CD4-positive, alpha-beta T cell (primary cell): Measurements from ENCODE around the gene GANC. TPM values are rescaled to one million over a fixed set of nuclear protein-coding genes. Genes with fewer than 3 reads are reported as not detected.

ENCODE experiments used
- ATAC-seq: fragments of 200-7000 bp; cut with Tn5 transposase; one replicate; pipeline ENCODE4 v1.10.0; 2022; ENCODE audit warnings: mild to moderate bottlenecking; ENCODE audit not compliant: poor library complexity
- CTCF ChIA-PET: fragments of 350-600 bp; sonication (Branson Sonifier 250); formaldehyde crosslinking; loops from one replicate; lab custom pipeline; 2021; ENCODE audit warnings: antibody characterized with exemption, inconsistent platforms; lab: Charles Lee
- POLR2A ChIA-PET: fragments of 350-600 bp; sonication (Branson Sonifier 250); formaldehyde crosslinking; loops from one replicate; lab custom pipeline; 2021; ENCODE audit warnings: antibody characterized with exemption, inconsistent platforms; lab: Charles Lee
- DNase-seq, 14 experiments: peaks; one replicate each; pipeline ENCODE4 v3.0.0-alpha.2; 2013 to 2020; ENCODE audit warnings: mixed read lengths in 2 of 14
- H3K27ac ChIP-seq, 2 donors: one replicate each; pipeline versions ENCODE4 v1.5.1 to v1.7.0; 2013; ENCODE audit warnings: low read length in 2 of 2, low read depth in 1 of 2, mild to moderate bottlenecking in 1 of 2
- H3K27me3 ChIP-seq, 2 experiments: 1 replicate in 1 of 2; 2 replicates in 1 of 2; pipeline versions ENCODE4 v1.6.1 to v1.7.0; 2013; ENCODE audit warnings: low read length in 2 of 2, control low read depth in 1 of 2, mild to moderate bottlenecking in 1 of 2, moderate library complexity in 1 of 2; ENCODE audit not compliant: insufficient read depth in 2 of 2, control insufficient read depth in 1 of 2
- H3K36me3 ChIP-seq: one replicate; pipeline ENCODE4 v1.6.1; 2013; ENCODE audit warnings: low read length, control low read depth; ENCODE audit not compliant: insufficient read depth
- H3K4me1 ChIP-seq: one replicate; pipeline ENCODE4 v1.6.1; 2013; ENCODE audit warnings: low read length, control low read depth; ENCODE audit not compliant: insufficient read depth
- H3K4me3 ChIP-seq: one replicate; pipeline ENCODE4 v1.5.1; 2013; ENCODE audit warnings: mild to moderate bottlenecking, low read length, moderate library complexity
- H3K9me3 ChIP-seq, 2 experiments: 1 replicate in 1 of 2; 2 replicates in 1 of 2; pipeline versions ENCODE4 v1.6.1 to v1.7.0; 2013; ENCODE audit warnings: low read length in 2 of 2, mild to moderate bottlenecking in 2 of 2, control low read depth in 1 of 2, moderate library complexity in 1 of 2; ENCODE audit not compliant: control insufficient read depth in 1 of 2, insufficient read depth in 1 of 2
- H3K27ac Mint-ChIP-seq: one replicate; pipeline ENCODE4 v1.8.0; 2020; ENCODE audit warnings: mixed read lengths
- H3K27me3 Mint-ChIP-seq: one replicate; pipeline ENCODE4 v1.8.0; 2021; ENCODE audit warnings: mixed read lengths
- H3K36me3 Mint-ChIP-seq: one replicate; pipeline ENCODE4 v1.8.0; 2021; ENCODE audit warnings: low read depth, mixed read lengths
- H3K4me1 Mint-ChIP-seq: one replicate; pipeline ENCODE4 v1.8.0; 2021; ENCODE audit warnings: low read depth, mixed read lengths
- H3K4me3 Mint-ChIP-seq: one replicate; pipeline ENCODE4 v1.8.0; 2020; ENCODE audit warnings: mild to moderate bottlenecking, mixed read lengths
- H3K9me3 Mint-ChIP-seq: one replicate; pipeline ENCODE4 v1.8.0; 2020; ENCODE audit warnings: mixed read lengths
- CTCF ChIP-seq: fragments of 200-600 bp; IDR thresholded peaks from one replicate; pipeline ENCODE4 v1.8.0; 2022; ENCODE audit warnings: antibody characterized with exemption, mild to moderate bottlenecking
- intact Hi-C, 2 experiments: fragments of 100-400 bp; cut with DNase I in 1 of 2; cut with micrococcal nuclease in 1 of 2; formaldehyde crosslinking; loops; one replicate each; pipeline versions ENCODE4 v1.15.1 to v1.9.0; 2023 to 2025; cut with DNase I, micrococcal nuclease
- total RNA-seq, 174 experiments: library from RNA in 2 of 174; stranded (reverse) in 2 of 174; gene quantifications; one replicate each; pipeline ENCODE4 v1.2.3 and lab custom pipeline; 2021 to 2026

Gene GANC
- total RNA-seq, 2 experiments from 2014 or later = 22.3 to 23.9 TPM

GRCh38 chr15:42348083-42348482 is 75.1 kb downstream of the GANC start:
- ChIA-PET POLR2A (no interaction called here), CTCF (no interaction called here)
- Histone ChIP-seq H3K4me1 (no peaks in the 10 kb centered on the region), H3K9me3 (no peaks in the 10 kb centered on the region), H3K27me3 (no peaks in the 10 kb centered on the region), H3K36me3 (peaks cover 44% of the 10 kb centered on the region), H3K27ac (no peak overlapping the region), H3K4me3 (no peak overlapping the region)
- ATAC-seq (no peak), DNase-seq (no peak)
- Mint-ChIP-seq H3K9me3 (no peaks in the 10 kb centered on the region), H3K27ac (no peak overlapping the region), H3K27me3 (no peaks in the 10 kb centered on the region), H3K4me3 (no peak overlapping the region), H3K36me3 (peaks cover 80% of the 10 kb centered on the region), H3K4me1 (no peaks in the 10 kb centered on the region)
- no peak for TF ChIP-seq CTCF
- intact Hi-C loops = no loop called here

DNA sequence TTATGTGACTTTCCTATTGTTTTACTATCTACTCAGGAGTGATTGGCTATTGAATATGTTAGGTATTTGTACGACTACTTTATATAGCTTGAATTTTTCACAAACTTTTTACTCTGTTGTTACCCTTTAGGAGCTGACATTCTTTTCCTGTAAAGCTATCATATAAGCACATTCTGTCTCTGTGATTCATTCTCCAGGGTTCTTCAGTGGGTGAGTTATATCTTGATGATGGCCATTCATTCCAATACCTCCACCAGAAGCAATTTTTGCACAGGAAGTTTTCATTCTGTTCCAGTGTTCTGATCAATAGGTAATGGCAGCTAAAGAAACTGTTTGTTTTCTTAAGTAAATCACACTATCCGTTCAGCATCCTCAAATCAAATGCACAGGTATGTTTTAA is 76.2 kb downstream of the GANC start:
- Mint-ChIP-seq H3K27me3 (no peaks in the 10 kb centered on the region), H3K36me3 (peaks cover 80% of the 10 kb centered on the region), H3K4me1 (no peaks in the 10 kb centered on the region), H3K9me3 (no peaks in the 10 kb centered on the region), H3K27ac (no peak overlapping the region), H3K4me3 (no peak overlapping the region)
- no peaks in the 10 kb centered on the region for H3K4me1 ChIP-seq
- H3K36me3 ChIP-seq = peaks cover 40% of the 10 kb centered on the region
- no peak for ATAC-seq
- H3K27me3 ChIP-seq = no peaks in the 10 kb centered on the region
- DNase-seq = no peak
- H3K9me3 ChIP-seq = no peaks in the 10 kb centered on the region
- ChIA-PET CTCF (no interaction called here), POLR2A (no interaction called here)
- intact Hi-C loops = no loop called here
- no peak overlapping the region for H3K4me3 ChIP-seq
- no peak for TF ChIP-seq CTCF
- no peak overlapping the region for H3K27ac ChIP-seq

DNA sequence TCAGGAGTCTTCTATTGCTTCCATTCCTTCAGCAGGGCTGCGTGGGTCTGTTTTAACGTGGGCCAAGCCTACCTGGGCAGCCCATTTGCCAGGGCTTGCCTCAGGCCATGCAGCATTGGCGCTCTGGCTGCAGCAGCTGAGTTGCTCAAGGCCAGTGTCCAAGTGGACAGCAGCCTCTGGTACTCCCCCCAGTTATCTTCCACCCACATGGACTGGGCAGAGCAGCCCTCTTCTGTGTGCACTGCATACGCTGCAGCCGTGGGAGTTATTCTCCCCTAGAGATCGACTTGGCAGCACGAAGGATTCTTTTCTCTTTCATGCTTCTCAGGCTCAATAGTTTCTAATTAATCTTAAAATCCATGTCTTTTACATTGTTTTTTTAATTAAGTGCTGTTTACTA is 79.4 kb downstream of the GANC start:
- no peak for TF ChIP-seq CTCF
- no peak overlapping the region for H3K27ac Mint-ChIP-seq
- ATAC-seq = no peak
- no peak overlapping the region for H3K4me3 Mint-ChIP-seq
- H3K4me1 Mint-ChIP-seq = no peaks in the 10 kb centered on the region
- Histone ChIP-seq H3K4me3 (no peak overlapping the region), H3K36me3 (peaks cover 42% of the 10 kb centered on the region), H3K27ac (no peak overlapping the region), H3K27me3 (no peaks in the 10 kb centered on the region), H3K4me1 (no peaks in the 10 kb centered on the region), H3K9me3 (no peaks in the 10 kb centered on the region)
- no peaks in the 10 kb centered on the region for H3K27me3 Mint-ChIP-seq
- no peaks in the 10 kb centered on the region for H3K9me3 Mint-ChIP-seq
- intact Hi-C loops = no loop called here
- POLR2A ChIA-PET = no interaction called here
- no peak for DNase-seq
- H3K36me3 Mint-ChIP-seq = peaks cover 60% of the 10 kb centered on the region
- CTCF ChIA-PET = no interaction called here
